Right lobe of liver (tissue), 6 donors: ENCODE measurements around the gene ITGA2B. TPM values are rescaled to one million over a fixed set of nuclear protein-coding genes. Genes with fewer than 3 reads are reported as not detected.

Experiments used
- ATAC-seq, 4 donors: fragments of 200-7000 bp; cut with Tn5 transposase; one replicate each; pipeline ENCODE4 v1.9.1; 2020; ENCODE audit warnings: mild to moderate bottlenecking in 4 of 4, moderate library complexity in 4 of 4
- DNase-seq, 3 donors: peaks; one replicate each; pipeline ENCODE4 v3.0.0-alpha.2; 2020
- H3K27ac ChIP-seq, 3 donors: fragments of 200-600 bp; one replicate each; pipeline ENCODE4 v1.8.0; 2022
- H3K27me3 ChIP-seq, 2 donors: fragments of 200-600 bp; one replicate each; pipeline ENCODE4 v1.8.0; 2022
- H3K36me3 ChIP-seq, 4 donors: fragments of 200-600 bp; sonication (generic) in 1 of 4; one replicate each; pipeline versions ENCODE4 v1.5.1 to v1.8.0; 2017 to 2022; ENCODE audit warnings: control low read depth in 1 of 4
- H3K4me1 ChIP-seq, 4 donors: fragments of 200-600 bp; sonication (generic) in 1 of 4; one replicate each; pipeline versions ENCODE4 v1.5.1 to v1.8.0; 2017 to 2022; ENCODE audit warnings: control low read depth in 1 of 4
- H3K4me3 ChIP-seq, 3 donors: fragments of 200-600 bp; one replicate each; pipeline ENCODE4 v1.8.0; 2022
- H3K9me3 ChIP-seq, 4 donors: fragments of 200-600 bp; sonication (generic) in 1 of 4; one replicate each; pipeline versions ENCODE4 v1.5.1 to v1.8.0; 2017 to 2022; ENCODE audit warnings: control low read depth in 1 of 4
- CTCF ChIP-seq, 4 donors: fragments of 200-600 bp in 3 of 4; fragments of 450-650 bp in 1 of 4; IDR thresholded peaks; one replicate each; pipeline versions ENCODE4 v1.5.1 to v1.8.0; 2016 to 2022; ENCODE audit warnings: antibody characterized with exemption in 4 of 4, mild to moderate bottlenecking in 2 of 4
- POLR2A ChIP-seq: fragments of 450-650 bp; IDR thresholded peaks from one replicate; pipeline ENCODE4 v1.6.1; 2017; ENCODE audit warnings: antibody characterized with exemption, mild to moderate bottlenecking
- WGBS: methylation state at CpG from one replicate; pipeline ENCODE4 v1.1.6; 2018; ENCODE audit warnings: low coverage, low lambda C conversion rate; ENCODE audit not compliant: insufficient coverage; ENCODE audit errors: missing lambda C conversion rate; 5-methylcytosine and 5-hydroxymethylcytosine counted together
- intact Hi-C, 2 donors: fragments of 100-400 bp; cut with DNase I; formaldehyde crosslinking; loops; one replicate each; pipeline versions ENCODE4 v1.11.2 to v1.14.1; 2022
- total RNA-seq, 6 experiments: library from RNA; depleted of rRNA in 2 of 6; stranded (reverse); fragments of >200 nt in 2 of 6; fragmentation: NEBNext Ultra II Directional in 3 of 6; extraction: Animal tissue kit (Norgen Biotek cat#: 25700) in 3 of 6; gene quantifications; one replicate each; pipeline versions ENCODE4 v1.1.0 to v1.2.4, GENCODE V29; 2016 to 2023
- donor health status: DM: no; HTN: yes; CAD: no.
- donor health status: DM: no; HTN: no; CAD: no.
- donor health status: DM: no; HTN: no; CAD: no.
- donor health status: DM: no; HTN: yes; CAD: no.
- donor health status: DM: no; HTN: yes; CAD: no.

ITGA2B gene
- total RNA-seq, 6 experiments from 2014 or later: 0.37 to 1.5 (median 0.49) TPM; not detected in 1

DNA sequence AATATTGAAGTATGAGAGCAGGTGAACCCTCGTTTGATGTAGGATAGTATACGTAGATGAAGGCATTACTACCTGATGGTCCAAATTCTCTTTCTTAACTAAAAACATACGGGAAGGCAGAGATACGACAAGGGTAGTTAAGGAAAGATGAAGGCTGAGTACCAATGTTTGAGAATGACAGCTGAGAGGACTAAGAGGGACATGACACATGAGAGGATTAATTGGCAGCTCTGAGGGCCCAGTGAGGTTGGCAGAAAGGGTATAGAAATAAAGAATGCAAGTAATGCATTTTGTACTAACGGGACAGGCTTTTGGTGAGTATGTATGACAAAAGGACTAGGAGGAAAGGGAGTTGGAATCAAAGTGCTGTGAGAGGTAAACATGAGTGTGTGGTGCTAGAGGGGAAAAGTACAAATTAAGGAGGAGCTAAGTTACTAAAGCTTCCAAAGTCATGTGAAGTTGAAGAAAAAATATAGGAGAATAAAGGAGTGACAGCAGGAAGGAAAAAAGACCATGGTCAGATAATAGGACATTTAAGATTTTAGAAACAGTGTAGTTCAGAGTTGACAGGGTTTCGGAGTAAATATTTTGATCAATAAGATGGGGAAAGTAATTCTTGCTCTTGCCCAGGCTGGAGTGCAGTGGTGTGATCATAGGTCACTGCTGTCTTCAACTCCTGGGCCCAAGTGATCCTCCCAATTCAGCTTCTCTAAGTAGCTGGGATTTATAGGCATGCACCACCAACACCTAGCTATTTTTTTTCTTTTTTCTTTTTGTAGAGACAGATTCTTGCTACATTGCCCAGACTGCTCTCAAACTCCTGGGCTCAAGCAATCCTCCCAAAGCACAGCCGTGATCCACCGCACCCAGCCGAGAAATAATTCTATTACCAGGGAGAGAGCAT lies 43.1 kb upstream of the ITGA2B start:
- Histone ChIP-seq H3K36me3 (peaks cover 0 to 37% (median 13%) of the 10 kb centered on the region in 4 donors), H3K27me3 (no peaks in the 10 kb centered on the region), H3K9me3 (no peaks in the 10 kb centered on the region), H3K27ac (no peak overlapping the region), H3K4me3 (no peak overlapping the region), H3K4me1 (no peaks in the 10 kb centered on the region)
- intact Hi-C loops: no loop called here
- DNase-seq (no peak), ATAC-seq (no peak)
- TF ChIP-seq POLR2A (no peak), CTCF (IDR thresholded peaks at IDR 0.05) (no peak)
- WGBS: 90% methylated on average over 7 of the region's 9 CpGs

DNA sequence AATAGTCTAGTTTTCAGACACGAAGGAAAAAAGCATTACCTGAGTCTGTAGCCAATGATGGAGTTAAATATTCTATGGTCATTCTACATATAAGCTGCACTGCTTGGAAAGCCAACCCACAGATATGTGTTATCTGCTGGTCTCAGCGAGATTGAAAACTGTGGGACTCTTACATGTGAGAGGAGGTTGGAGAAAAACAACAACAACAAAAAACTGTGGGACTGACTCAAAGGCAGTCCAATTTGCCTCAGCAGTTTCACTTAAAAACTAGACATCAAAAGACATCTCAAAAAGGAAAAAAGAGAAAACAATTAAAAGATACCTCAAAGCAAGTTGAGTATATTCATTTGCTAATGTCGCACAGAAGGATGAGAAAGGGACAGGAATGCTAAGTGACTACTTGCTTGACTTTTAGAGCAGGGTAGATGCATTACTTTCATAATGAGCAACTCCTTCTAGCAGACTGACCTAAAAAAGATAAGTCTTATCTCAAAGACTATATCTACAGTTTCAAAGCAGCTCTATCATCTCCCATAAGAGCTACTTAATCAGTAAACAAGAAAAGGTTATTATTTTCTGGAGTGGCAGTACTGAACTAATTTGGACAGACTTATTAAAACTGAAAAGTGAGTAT lies 35.5 kb upstream of the ITGA2B start:
- ATAC-seq: no peak
- Histone ChIP-seq H3K4me1 (no peaks in the 10 kb centered on the region), H3K36me3 (peaks cover 0 to 12% (median 0%) of the 10 kb centered on the region in 4 donors), H3K9me3 (no peaks in the 10 kb centered on the region), H3K27me3 (no peaks in the 10 kb centered on the region), H3K27ac (no peak overlapping the region), H3K4me3 (no peak overlapping the region)
- no peak for DNase-seq
- TF ChIP-seq CTCF (IDR thresholded peaks at IDR 0.05) (no peak), POLR2A (no peak)
- 93% methylated on average over 3 of the region's 3 CpGs for WGBS
- intact Hi-C loops: no loop called here

GRCh38 chr17:44417553-44417952 lies 28.1 kb upstream of the ITGA2B start:
- H3K4me1 ChIP-seq: no peaks in the 10 kb centered on the region
- H3K9me3 ChIP-seq: no peaks in the 10 kb centered on the region
- no peak for TF ChIP-seq CTCF (IDR thresholded peaks at IDR 0.05)
- TF ChIP-seq POLR2A: no peak
- no peak overlapping the region for H3K27ac ChIP-seq
- H3K4me3 ChIP-seq: no peak overlapping the region
- no peaks in the 10 kb centered on the region for H3K27me3 ChIP-seq
- peaks cover 0 to 11% (median 3%) of the 10 kb centered on the region in 4 donors for H3K36me3 ChIP-seq
- DNase-seq: no peak
- peak in 1 of 4 donors; percentile 95 for ATAC-seq
- 38% methylated on average over 1 of the region's 2 CpGs for WGBS
- intact Hi-C loops: no loop called here

- H3K4me1 ChIP-seq: no peaks in the 10 kb centered on the region
- no peaks in the 10 kb centered on the region for H3K9me3 ChIP-seq
- TF ChIP-seq CTCF (IDR thresholded peaks at IDR 0.05): no peak
- no peak for TF ChIP-seq POLR2A
- intact Hi-C loops: no loop called here
- peaks cover 0 to 11% (median 3%) of the 10 kb centered on the region in 4 donors for H3K36me3 ChIP-seq
- H3K4me3 ChIP-seq: no peak overlapping the region
- no peak overlapping the region for H3K27ac ChIP-seq
- ATAC-seq (no peak), DNase-seq (no peak)
- no peaks in the 10 kb centered on the region for H3K27me3 ChIP-seq
- WGBS: 94% methylated on average over 2 of the region's 2 CpGs
These were observed 27.3 kb upstream of the ITGA2B start for GRCh38 chr17:44416558-44417289.
